Mesenteric fat pad (tissue), 1 donor: ENCODE results near the gene TMEM37. TPM values are rescaled to one million over a fixed set of nuclear protein-coding genes. Genes with fewer than 3 reads are reported as not detected.
A peak's percentile ranks its signal among the peaks of the same experiment; 100 is the strongest.

ENCODE experiments used
- DNase-seq: peaks from one replicate; pipeline ENCODE4 v3.0.0-alpha.2; 2020; ENCODE audit warnings: low spot score
- total RNA-seq: library from RNA; stranded (reverse); fragmentation: NEBNext Ultra II Directional; extraction: Animal tissue kit (Norgen Biotek cat#: 25700); gene quantifications from one replicate; pipeline ENCODE4 v1.2.1, GENCODE V29; 2021
- donor health status: DM: yes; HTN: yes; CAD: no.

TMEM37 gene
- total RNA-seq, 1 donor from 2014 or later, result 56.4 TPM

GRCh38 chr2:119431976-119432850 lies 559 bp downstream of the TMEM37 start:
- DNase-seq, result no peak

GRCh38 chr2:119432851-119433522 lies 1.3 kb downstream of the TMEM37 start:
- no peak for DNase-seq

GRCh38 chr2:119433636-119434327 lies 2.1 kb downstream of the TMEM37 start:
- no peak for DNase-seq

- DNase-seq, result no peak
Observed at GRCh38 chr2:119434664-119435063, 3.0 kb downstream of the TMEM37 start.

- DNase-seq, result no peak
Observed at GRCh38 chr2:119435081-119435952, 3.7 kb downstream of the TMEM37 start.

- no peak for DNase-seq
Observed at GRCh38 chr2:119435953-119436297, 4.3 kb downstream of the TMEM37 start.

- DNase-seq, result peak; percentile 81
Observed at GRCh38 chr2:119436993-119437772, 5.5 kb downstream of the TMEM37 start.

- peak; percentile 62 for DNase-seq
Observed at GRCh38 chr2:119438128-119438656, 6.5 kb downstream of the TMEM37 start.

GRCh38 chr2:119438726-119439284 lies 7.2 kb downstream of the TMEM37 start:
- DNase-seq, result peak; percentile 62

- peak; percentile 85 for DNase-seq
Observed at GRCh38 chr2:119439574-119440500, 8.2 kb downstream of the TMEM37 start.

GRCh38 chr2:119440501-119440870 lies 8.8 kb downstream of the TMEM37 start:
- DNase-seq, result no peak

GRCh38 chr2:119440873-119441272 lies 9.2 kb downstream of the TMEM37 start:
- DNase-seq, result peak; percentile 55

- peak; percentile 72 for DNase-seq
Observed at GRCh38 chr2:119441376-119442225, 9.9 kb downstream of the TMEM37 start.

- DNase-seq, result no peak
Observed at GRCh38 chr2:119442226-119442619, 10.6 kb downstream of the TMEM37 start.

GRCh38 chr2:119442850-119443249 lies 11.2 kb downstream of the TMEM37 start:
- DNase-seq, result peak; percentile 80

- DNase-seq, result no peak
Observed at GRCh38 chr2:119446037-119446436, 14.4 kb downstream of the TMEM37 start.

- DNase-seq, result no peak
Observed at GRCh38 chr2:119448427-119449141, 16.9 kb downstream of the TMEM37 start.
